Measurements from ENCODE around the gene AS3MT.

DNA sequence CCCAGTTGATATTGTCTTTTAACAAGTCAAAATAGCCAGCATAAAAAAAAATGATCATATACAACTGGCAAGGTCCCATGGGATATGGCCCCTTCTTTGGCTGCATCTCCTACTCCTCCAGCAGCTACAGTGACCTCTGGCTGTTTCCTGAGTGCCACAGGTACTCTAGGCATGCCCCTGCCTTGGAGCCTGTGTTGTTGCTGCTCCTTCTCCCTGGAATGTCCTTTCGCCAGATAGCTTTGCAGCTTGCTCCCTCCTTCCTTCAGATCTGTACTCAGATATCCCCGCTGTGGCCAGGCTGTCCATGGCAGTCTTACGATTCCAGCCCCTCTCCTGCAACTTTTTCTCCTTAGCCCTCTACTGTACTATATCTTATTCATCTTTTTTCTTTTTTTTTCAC lies 72.1 kb downstream of the AS3MT start:
- TF ChIP-seq, protein P1, sequence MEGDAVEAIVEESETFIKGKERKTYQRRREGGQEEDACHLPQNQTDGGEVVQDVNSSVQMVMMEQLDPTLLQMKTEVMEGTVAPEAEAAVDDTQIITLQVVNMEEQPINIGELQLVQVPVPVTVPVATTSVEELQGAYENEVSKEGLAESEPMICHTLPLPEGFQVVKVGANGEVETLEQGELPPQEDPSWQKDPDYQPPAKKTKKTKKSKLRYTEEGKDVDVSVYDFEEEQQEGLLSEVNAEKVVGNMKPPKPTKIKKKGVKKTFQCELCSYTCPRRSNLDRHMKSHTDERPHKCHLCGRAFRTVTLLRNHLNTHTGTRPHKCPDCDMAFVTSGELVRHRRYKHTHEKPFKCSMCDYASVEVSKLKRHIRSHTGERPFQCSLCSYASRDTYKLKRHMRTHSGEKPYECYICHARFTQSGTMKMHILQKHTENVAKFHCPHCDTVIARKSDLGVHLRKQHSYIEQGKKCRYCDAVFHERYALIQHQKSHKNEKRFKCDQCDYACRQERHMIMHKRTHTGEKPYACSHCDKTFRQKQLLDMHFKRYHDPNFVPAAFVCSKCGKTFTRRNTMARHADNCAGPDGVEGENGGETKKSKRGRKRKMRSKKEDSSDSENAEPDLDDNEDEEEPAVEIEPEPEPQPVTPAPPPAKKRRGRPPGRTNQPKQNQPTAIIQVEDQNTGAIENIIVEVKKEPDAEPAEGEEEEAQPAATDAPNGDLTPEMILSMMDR (IDR thresholded peaks at IDR 0.05), result no peak
- no peak for TF ChIP-seq POLR2A (IDR thresholded peaks at IDR 0.05)

Measured in adrenal gland (tissue), 5 donors.